Measurements from ENCODE around the gene RABL2B. TPM values are rescaled to one million over a fixed set of nuclear protein-coding genes. Genes with fewer than 3 reads are reported as not detected.
A peak's percentile ranks its signal among the peaks of the same experiment; 100 is the strongest.

Gene RABL2B
- total RNA-seq, 1 experiment from 2014 or later = 19.0 TPM

GRCh38 chr22:50727678-50728522, 55.5 kb downstream of the RABL2B start:
- Histone ChIP-seq H2BK5ac (ENCODE audit: insufficient read length, low read length) (no peak overlapping the region), H3K9me3 (ENCODE audit: control insufficient read depth, low read depth, low read length) (no peaks in the 10 kb centered on the region), H3K18ac (ENCODE audit: insufficient read length, low read depth, low read length) (no peak overlapping the region), H3K23ac (ENCODE audit: insufficient read length, low read depth, low read length) (no peak overlapping the region), H3K4me1 (ENCODE audit: insufficient read depth, low read length) (no peaks in the 10 kb centered on the region), H4K91ac (ENCODE audit: insufficient read length, low read depth, low read length) (no peak overlapping the region), H4K8ac (replicated peaks; ENCODE audit: insufficient read length, low read depth, low read length) (no peak overlapping the region), H3K23me2 (ENCODE audit: insufficient read length, low read depth, low read length, poor library complexity, severe bottlenecking) (no peaks in the 10 kb centered on the region), H2AK5ac (ENCODE audit: insufficient read length, low read length) (no peak overlapping the region), H3K79me1 (ENCODE audit: insufficient read depth, low read depth, low read length, poor library complexity, severe bottlenecking) (no peaks in the 10 kb centered on the region), H2BK120ac (ENCODE audit: low read depth, low read length, poor library complexity, severe bottlenecking) (no peak overlapping the region), H3K56ac (ENCODE audit: insufficient read length, low read depth, low read length) (no peak overlapping the region), H3K27me3 (ENCODE audit: insufficient read depth, low read length) (no peaks in the 10 kb centered on the region; the same call in 1 of the 2 replicates), H3K79me2 (ENCODE audit: insufficient read depth, low read length) (no peaks in the 10 kb centered on the region), H3K9ac (ENCODE audit: extremely low read depth, insufficient read length, low read length) (no peak overlapping the region), H2BK15ac (ENCODE audit: low read depth, low read length) (no peak overlapping the region), H3T11ph (ENCODE audit: low read length) (no peak overlapping the region), H2AFZ (ENCODE audit: low read length) (no peak overlapping the region), H2BK20ac (ENCODE audit: low read depth, low read length, poor library complexity, severe bottlenecking) (no peak overlapping the region), H4K5ac (ENCODE audit: insufficient read length, low read depth, low read length) (no peak overlapping the region), H3K14ac (ENCODE audit: insufficient read depth, low read length) (no peak overlapping the region), H3K4ac (ENCODE audit: low read depth, low read length) (no peak overlapping the region), H4K20me1 (ENCODE audit: control insufficient read depth, insufficient read depth, insufficient read length) (no peaks in the 10 kb centered on the region), H2BK12ac (ENCODE audit: insufficient read length, low read depth, low read length) (no peak overlapping the region), H3K27ac (ENCODE audit: insufficient read length, low read depth, low read length) (no peak overlapping the region), H3K4me2 (ENCODE audit: insufficient read depth, insufficient read length, low read length) (no peak overlapping the region)
- H3K4me3 Mint-ChIP-seq = peak overlapping the region in 1 of 2 experiments; percentile 14; a peak in 1 of 5 replicates
- H3K27ac Mint-ChIP-seq = peak overlapping the region in 1 of 3 experiments; percentile 57; a peak in 2 of 7 replicates
- H3K4me1 Mint-ChIP-seq = peaks cover 8 to 14% of the 10 kb centered on the region in 2 experiments
- no peak for TF ChIP-seq CTCF (conservative IDR thresholded peaks at IDR 0.05)
- no CpG with 5 or more reads among the region's 23 CpGs for whole genome bisulfite sequencing (ENCODE audit: extremely low coverage, insufficient read length, low lambda C conversion rate)
- H3K36me3 Mint-ChIP-seq (ENCODE audit: insufficient read depth in 1 of 3, low read depth in 3 of 3) = peaks cover 0 to 6% (median 5%) of the 10 kb centered on the region in 3 experiments; a peak in 5 of 7 replicates
- no peak for DNase-seq
- peaks cover 38% of the 10 kb centered on the region for H3K27me3 Mint-ChIP-seq (ENCODE audit: low read depth)
- H3K9me3 Mint-ChIP-seq = no peaks in the 10 kb centered on the region
